PC-3 (cell line): ENCODE measurements around the gene PRRX1.

Experiments used
- EZH2 ChIP-seq: fragments of 300-600 bp; sonication (generic); IDR thresholded peaks from one replicate; pipeline ENCODE4 v1.6.1; 2017; ENCODE audit warnings: antibody characterized with exemption, mild to moderate bottlenecking, low read length; ENCODE audit not compliant: unreplicated experiment
- EZH2phosphoT487 ChIP-seq: fragments of 300-600 bp; sonication (generic); IDR thresholded peaks from 2 replicates; pipeline ENCODE4 v1.6.1; 2018; ENCODE audit warnings: mild to moderate bottlenecking, antibody characterized with exemption, low read length, borderline replicate concordance
- TF ChIP-seq, protein P1 (sequence below): fragments of 300-600 bp; sonication (generic); conservative IDR thresholded peaks from 2 replicates; pipeline ENCODE4 v1.5.1; 2017; ENCODE audit warnings: antibody characterized with exemption, low read depth, mild to moderate bottlenecking, low read length

DNA sequence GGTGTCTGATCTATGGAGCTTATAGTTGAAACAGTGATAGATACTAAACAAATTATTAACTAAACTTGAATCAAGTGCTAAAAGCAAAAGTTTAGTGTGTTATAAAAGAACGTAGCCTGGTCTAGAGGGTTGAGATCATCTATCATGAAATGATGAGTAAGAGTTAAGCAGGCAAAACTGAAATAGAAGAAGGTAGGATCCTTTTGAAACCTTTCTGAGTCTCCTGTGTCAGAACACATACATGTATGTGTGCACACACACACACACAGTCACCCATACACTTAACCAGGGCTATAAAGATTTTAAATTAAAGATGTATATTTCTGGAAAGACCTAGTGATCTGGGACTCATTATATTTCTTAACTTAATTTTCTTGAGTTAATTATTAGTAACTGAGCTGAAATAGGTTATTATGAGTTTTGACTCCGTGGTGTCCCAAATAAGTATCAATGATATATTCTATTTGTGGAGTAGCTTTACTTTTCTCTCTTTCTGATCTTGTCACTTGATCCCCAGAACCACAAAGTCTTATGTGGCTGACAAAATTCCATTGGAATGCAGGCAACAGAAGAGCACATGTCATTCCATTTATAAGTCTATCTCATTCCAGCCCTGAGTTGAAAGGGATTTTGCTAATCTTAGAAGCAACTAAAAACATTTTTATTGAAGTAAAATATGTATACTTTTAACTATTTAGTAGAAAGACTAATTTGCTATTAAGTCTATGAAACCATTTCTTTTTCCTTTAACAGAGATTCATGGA lies 70.7 kb downstream of the PRRX1 start:
- TF ChIP-seq, protein P1, sequence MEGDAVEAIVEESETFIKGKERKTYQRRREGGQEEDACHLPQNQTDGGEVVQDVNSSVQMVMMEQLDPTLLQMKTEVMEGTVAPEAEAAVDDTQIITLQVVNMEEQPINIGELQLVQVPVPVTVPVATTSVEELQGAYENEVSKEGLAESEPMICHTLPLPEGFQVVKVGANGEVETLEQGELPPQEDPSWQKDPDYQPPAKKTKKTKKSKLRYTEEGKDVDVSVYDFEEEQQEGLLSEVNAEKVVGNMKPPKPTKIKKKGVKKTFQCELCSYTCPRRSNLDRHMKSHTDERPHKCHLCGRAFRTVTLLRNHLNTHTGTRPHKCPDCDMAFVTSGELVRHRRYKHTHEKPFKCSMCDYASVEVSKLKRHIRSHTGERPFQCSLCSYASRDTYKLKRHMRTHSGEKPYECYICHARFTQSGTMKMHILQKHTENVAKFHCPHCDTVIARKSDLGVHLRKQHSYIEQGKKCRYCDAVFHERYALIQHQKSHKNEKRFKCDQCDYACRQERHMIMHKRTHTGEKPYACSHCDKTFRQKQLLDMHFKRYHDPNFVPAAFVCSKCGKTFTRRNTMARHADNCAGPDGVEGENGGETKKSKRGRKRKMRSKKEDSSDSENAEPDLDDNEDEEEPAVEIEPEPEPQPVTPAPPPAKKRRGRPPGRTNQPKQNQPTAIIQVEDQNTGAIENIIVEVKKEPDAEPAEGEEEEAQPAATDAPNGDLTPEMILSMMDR, result no peak
- TF ChIP-seq EZH2, result no peak
- no peak for TF ChIP-seq EZH2phosphoT487
